ENCODE measurements around the gene ZDHHC11B. TPM values are rescaled to one million over a fixed set of nuclear protein-coding genes. Genes with fewer than 3 reads are reported as not detected.
"Not testable (repeated sequence)": the region's sequence is repeated elsewhere in the genome, so short reads cannot be mapped to it uniquely, and the experiment has no call there.

Gene ZDHHC11B
- total and polyA plus RNA-seq, 2 experiments from 2014 or later, result 4.2 to 4.4 TPM

DNA sequence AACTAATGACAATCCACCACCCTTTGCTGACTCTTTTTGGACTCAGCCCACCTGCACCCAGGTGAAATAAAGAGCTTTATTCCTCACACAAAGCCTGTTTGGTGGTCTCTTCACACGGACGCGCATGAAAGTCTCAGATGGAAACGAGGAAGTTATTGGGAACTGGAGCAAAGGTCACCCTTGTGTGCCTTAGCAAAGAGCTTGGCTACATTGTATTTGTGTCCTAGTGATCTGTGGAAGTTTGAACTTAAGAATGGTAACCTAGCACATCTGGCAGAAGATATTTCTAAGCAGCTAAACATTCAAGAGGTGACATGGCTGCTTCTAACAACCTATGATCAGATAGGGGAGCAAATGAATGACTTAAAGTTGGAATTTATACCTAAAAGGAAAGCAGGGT is 76.2 kb downstream of the ZDHHC11B start:
- not testable (repeated sequence) for H3K4me1 ChIP-seq (ENCODE audit: low read depth); H3K27ac ChIP-seq; H3K9me3 ChIP-seq (ENCODE audit: low read depth); H3K4me3 ChIP-seq; H3K36me3 ChIP-seq; H3K27me3 ChIP-seq; DNase-seq (ENCODE audit: low read depth in 1 of 2, low spot score in 1 of 2)

DNA sequence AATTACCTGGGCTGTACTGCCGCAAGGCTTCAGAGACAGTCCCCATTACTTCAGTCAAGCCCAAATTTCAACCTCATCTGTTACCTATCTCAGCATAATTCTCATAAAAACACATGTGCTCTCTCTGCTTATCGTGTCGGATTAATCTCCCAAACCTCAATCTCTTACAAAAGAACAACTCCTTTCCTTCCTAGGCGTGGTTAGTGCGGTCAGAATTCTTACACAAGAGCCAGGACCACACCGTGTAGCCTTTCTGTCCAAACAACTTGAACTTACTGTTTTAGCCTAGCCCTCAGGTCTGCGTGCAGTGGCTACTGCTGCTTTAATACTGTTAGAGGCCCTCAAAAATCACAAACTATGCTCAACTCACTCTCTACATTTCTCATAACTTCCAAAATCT is 78.4 kb downstream of the ZDHHC11B start:
- not testable (repeated sequence) for H3K9me3 ChIP-seq (ENCODE audit: low read depth); DNase-seq (ENCODE audit: low read depth in 1 of 2, low spot score in 1 of 2); H3K27ac ChIP-seq; H3K4me3 ChIP-seq; H3K4me1 ChIP-seq (ENCODE audit: low read depth); H3K36me3 ChIP-seq
- H3K27me3 ChIP-seq, result peaks cover 12% of the 10 kb centered on the region

DNA sequence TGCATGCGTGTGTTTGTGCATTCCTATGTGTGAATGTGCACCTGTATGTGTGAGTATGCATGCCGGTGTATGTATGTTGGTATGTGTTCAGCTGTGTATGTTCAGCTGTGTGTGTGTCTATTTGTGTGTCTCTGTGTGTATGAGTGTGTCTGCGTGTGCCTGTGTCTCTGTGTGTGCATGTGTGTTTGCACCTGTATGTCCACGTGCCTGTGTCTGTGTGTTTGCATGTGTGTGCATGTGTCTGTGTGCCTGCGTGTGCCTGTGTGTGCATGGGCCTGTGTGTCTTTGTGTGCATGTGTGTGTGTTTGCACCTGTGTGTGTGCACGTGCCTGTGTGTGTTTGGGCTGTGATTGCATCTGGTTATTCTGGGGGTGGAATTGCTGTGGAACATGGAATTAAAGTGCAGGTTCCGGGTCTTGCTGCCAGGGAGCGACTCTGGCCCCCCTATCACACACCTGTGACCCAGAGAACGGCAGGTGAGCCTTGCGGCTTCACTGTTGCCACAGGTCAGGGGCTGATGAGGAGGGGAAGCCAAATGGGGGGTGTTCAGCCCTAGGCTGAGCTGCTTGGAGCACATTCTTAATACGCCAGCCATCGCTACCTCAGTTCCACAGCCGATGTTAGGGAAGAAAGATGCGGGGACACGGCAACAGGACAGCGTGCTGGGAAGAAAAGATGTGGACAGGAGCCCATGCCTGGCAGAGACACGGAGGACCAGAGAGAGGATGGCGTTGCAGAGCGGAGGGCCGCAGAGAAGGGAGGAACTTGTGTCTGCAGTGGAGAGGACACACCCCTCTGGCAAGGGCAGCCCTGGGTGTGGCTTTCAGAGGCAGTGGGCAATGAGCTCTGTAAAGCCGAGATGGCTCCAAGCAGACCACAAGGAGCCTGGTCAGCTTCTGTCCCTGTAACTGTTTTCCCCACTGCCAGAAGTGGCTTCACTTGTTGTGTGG is 87.5 kb downstream of the ZDHHC11B start:
- not testable (repeated sequence) for DNase-seq (ENCODE audit: low read depth in 1 of 2, low spot score in 1 of 2); H3K4me3 ChIP-seq
- H3K27me3 ChIP-seq, result peaks cover 18% of the 10 kb centered on the region

DNA sequence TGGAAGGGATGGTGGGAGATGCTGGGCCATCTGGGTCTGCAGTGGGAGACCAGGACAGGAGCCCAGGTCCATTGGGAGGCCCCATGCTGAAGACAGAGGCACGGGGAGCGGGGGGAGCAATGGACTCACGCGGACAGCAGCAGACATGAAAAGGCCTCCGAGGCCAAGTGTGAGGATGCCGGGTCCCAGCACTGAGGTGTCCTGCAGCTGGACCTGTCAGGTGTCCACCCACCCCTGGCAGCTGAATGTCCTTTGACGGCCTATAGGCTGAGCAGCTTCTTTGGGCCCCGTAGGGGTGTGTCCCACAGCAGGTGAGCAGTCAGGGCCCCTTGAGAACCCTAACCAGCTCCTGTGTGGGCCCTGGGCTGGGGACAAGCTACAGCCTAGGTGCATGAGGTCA is 88.3 kb downstream of the ZDHHC11B start:
- H3K4me3 ChIP-seq; H3K27ac ChIP-seq; H3K9me3 ChIP-seq (ENCODE audit: low read depth); H3K4me1 ChIP-seq (ENCODE audit: low read depth); DNase-seq (ENCODE audit: low read depth in 1 of 2, low spot score in 1 of 2); H3K36me3 ChIP-seq: not testable (repeated sequence)
- peaks cover 17% of the 10 kb centered on the region for H3K27me3 ChIP-seq

More for the DNA sequence above, 87.5 kb downstream of the ZDHHC11B start:
- H3K36me3 ChIP-seq; H3K4me1 ChIP-seq (ENCODE audit: low read depth); H3K27ac ChIP-seq; H3K9me3 ChIP-seq (ENCODE audit: low read depth): not testable (repeated sequence)

DNA sequence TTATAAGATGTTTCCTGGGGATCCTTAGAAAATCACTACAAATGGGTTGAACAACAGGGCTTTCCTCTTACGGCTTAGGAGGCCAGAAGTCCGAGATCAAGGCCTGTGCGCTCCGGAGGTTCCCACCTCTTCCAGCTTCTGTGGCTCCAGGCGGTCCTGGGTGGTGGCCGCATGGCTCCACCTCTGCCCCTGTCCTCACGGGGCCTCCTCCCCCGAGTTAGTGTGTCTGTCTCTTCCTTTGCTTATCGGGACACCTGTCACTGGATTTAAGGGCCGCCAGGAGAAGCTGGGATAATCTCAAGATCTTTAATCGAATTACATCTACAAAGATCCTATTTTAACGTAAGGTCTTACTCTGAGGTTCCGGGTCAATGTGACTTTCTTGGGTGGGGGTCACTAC is 89.1 kb downstream of the ZDHHC11B start:
- not testable (repeated sequence) for H3K36me3 ChIP-seq; H3K27ac ChIP-seq; H3K4me3 ChIP-seq; H3K9me3 ChIP-seq (ENCODE audit: low read depth); DNase-seq (ENCODE audit: low read depth in 1 of 2, low spot score in 1 of 2); H3K4me1 ChIP-seq (ENCODE audit: low read depth)
- peaks cover 11% of the 10 kb centered on the region for H3K27me3 ChIP-seq

DNA sequence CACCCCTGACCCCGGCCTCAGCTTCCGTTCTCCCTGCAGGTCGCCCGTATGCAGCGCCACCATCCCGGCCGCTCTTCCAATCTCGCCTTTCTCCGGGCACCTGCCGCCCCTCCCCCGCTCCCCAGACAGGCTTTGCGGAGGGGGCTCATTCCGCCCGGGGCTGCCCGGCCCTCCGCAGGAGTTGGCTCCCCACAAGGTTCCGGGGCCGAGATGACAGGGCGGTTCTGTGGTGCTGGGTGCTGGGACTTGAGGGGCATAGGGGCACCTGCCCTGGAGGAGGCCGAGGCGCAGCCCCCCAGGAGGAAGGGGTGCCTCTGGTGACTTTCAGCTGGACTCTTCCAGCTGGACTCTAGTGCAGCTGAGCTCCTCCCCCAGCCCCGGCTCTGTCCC is 90.5 kb downstream of the ZDHHC11B start:
- not testable (repeated sequence) for DNase-seq (ENCODE audit: low read depth in 1 of 2, low spot score in 1 of 2); H3K36me3 ChIP-seq; H3K27ac ChIP-seq; H3K27me3 ChIP-seq; H3K4me1 ChIP-seq (ENCODE audit: low read depth); H3K9me3 ChIP-seq (ENCODE audit: low read depth)
- peak overlapping the region; percentile 96 for H3K4me3 ChIP-seq

DNA sequence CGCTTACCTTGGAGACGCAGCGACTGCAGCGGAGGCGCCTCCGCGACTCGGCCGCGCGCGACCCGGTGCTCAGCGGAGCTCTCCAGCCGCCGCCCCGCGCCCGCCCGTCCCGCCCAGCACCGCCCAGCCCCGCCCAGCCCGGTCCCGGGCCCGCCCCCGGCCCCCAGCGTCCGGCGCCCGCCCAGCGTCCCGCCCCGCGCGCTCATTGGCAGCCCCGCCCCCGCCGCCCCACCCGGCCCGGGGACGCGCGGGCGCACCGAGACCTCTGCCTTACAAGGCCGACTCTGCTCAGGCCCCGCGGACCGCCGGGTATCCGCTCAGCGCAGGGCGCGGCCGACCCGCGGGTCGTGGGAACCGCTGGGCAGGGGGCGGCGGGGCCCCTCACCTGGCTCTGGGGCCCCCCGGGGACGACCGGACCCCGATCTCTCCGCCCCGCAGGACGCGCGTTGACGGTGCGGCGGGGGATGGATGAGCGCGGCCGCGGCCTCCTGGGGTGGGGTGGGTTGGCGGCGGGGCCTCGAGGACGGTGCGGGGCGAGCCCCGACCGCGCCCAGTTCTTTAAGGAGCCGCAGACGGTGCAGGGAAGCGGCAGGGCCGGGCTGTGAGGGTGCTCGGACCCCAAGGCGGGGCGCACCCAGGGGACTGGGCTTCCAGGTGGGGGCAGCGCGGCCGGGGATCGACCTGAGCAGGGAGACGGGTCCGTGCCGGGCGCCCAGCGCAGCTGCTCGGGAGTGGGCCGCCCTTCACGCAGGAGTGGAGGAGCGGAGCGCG is 91.1 kb downstream of the ZDHHC11B start, which contains the start of gene TPPP:
Gene TPPP, minus strand, starts transcription at position 82 of the 771 bp plus-strand sequence. CDS start 15,292 bp downstream, outside the sequence.
- not testable (repeated sequence) for H3K4me1 ChIP-seq (ENCODE audit: low read depth); H3K27me3 ChIP-seq; H3K9me3 ChIP-seq (ENCODE audit: low read depth); H3K36me3 ChIP-seq
- Histone ChIP-seq H3K27ac (peak within 1 kb of the TSS; percentile 62), H3K4me3 (peak within 1 kb of the TSS; percentile 96)
- peak; percentile 74 to 91 for DNase-seq (ENCODE audit: low read depth in 1 of 2, low spot score in 1 of 2)

DNA sequence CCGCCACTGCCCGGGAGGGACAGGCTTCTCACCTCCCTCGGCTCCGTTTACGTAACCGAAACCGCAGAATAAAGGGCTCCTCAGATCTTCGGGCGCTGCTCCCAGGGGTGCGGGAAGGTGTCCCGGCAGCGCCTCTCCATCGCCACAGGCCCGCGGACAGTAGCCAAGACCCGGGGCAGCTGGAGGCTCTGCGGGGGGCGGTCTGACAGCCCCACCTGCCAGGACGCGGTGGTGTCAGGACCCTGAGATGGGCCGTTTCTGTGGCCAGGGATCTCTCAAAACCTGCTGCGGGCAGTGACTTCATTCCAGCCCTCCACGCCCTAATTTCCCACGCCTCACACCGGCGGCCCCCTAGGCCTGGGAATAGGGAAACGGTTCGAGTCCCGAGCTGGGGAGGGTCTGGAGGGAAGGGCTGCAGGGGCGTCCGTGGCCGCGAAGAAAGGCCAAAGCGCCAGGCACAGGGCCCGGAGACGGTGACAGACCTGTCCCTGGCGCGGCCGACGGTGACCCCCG is 91.9 kb downstream of the ZDHHC11B start:
- not testable (repeated sequence) for H3K36me3 ChIP-seq; DNase-seq (ENCODE audit: low read depth in 1 of 2, low spot score in 1 of 2); H3K27ac ChIP-seq; H3K27me3 ChIP-seq; H3K9me3 ChIP-seq (ENCODE audit: low read depth); H3K4me1 ChIP-seq (ENCODE audit: low read depth)
- H3K4me3 ChIP-seq, result peak overlapping the region; percentile 57

DNA sequence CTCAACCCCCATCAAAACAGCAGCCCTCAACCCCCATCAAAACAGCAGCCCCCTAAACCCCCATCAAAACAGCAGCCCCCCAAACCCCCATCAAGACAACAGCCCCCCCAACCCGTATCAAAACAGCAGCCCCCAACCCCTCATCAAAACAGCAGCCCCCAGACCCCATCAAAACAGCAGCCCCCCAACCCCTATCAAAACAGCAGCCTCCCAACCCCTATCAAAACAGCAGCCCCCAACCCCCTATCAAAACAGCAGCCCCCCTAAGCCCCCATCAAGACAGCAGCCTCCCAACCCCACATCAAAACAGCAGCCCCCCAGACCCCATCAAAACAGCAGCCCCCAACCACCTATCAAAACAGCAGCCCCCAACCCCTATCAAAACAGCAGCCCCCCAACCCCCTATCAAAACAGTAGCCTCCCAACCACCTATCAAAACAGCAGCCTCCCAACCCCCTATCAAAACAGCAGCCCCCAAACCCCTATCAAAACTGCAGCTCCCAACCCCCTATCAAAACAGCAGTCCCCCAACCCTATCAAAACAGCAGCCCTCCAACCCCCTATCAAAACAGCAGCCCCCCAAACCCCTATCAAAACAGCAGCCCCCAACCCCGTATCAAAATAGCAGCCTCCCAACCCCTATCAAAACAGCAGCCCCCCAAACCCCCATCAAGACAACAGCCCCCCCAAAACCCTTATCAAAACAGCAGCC is 92.6 kb downstream of the ZDHHC11B start:
- no peaks in the 10 kb centered on the region for H3K9me3 ChIP-seq (ENCODE audit: low read depth)
- H3K4me3 ChIP-seq, result no peak overlapping the region

DNA sequence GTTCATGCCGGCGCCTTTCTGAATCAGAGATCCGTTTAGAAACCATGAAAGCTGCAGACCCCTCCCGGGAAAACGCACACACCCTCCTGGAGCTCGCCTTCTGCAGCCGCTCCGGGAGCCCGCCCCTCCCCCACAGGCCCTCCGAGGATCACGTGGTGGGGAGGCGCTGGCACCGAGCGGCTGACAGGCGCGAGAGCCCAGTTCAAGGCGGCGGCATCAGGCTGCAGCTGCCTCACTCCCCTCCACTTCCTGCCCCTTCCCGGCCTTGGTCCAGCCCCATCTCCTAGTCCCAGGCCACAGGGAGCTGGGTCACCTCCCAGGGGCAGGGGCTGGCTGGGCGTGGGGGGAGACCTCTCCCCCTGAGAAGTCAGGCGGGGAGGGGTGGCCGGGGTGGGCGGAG is 93.5 kb downstream of the ZDHHC11B start:
- not testable (repeated sequence) for H3K9me3 ChIP-seq (ENCODE audit: low read depth); H3K4me3 ChIP-seq; H3K36me3 ChIP-seq; H3K4me1 ChIP-seq (ENCODE audit: low read depth); H3K27me3 ChIP-seq; H3K27ac ChIP-seq; DNase-seq (ENCODE audit: low read depth in 1 of 2, low spot score in 1 of 2)

More for the DNA sequence above, 92.6 kb downstream of the ZDHHC11B start:
- TF ChIP-seq, protein P1, sequence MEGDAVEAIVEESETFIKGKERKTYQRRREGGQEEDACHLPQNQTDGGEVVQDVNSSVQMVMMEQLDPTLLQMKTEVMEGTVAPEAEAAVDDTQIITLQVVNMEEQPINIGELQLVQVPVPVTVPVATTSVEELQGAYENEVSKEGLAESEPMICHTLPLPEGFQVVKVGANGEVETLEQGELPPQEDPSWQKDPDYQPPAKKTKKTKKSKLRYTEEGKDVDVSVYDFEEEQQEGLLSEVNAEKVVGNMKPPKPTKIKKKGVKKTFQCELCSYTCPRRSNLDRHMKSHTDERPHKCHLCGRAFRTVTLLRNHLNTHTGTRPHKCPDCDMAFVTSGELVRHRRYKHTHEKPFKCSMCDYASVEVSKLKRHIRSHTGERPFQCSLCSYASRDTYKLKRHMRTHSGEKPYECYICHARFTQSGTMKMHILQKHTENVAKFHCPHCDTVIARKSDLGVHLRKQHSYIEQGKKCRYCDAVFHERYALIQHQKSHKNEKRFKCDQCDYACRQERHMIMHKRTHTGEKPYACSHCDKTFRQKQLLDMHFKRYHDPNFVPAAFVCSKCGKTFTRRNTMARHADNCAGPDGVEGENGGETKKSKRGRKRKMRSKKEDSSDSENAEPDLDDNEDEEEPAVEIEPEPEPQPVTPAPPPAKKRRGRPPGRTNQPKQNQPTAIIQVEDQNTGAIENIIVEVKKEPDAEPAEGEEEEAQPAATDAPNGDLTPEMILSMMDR (IDR thresholded peaks at IDR 0.05; ENCODE audit: low read depth, low read length), result no peak
- peaks cover 5% of the 10 kb centered on the region for H3K27me3 ChIP-seq
- H3K4me1 ChIP-seq (ENCODE audit: low read depth), result no peaks in the 10 kb centered on the region
- H3K36me3 ChIP-seq, result no peaks in the 10 kb centered on the region
- H3K27ac ChIP-seq, result no peak overlapping the region
- DNase-seq (ENCODE audit: low read depth in 1 of 2, low spot score in 1 of 2), result no peak

DNA sequence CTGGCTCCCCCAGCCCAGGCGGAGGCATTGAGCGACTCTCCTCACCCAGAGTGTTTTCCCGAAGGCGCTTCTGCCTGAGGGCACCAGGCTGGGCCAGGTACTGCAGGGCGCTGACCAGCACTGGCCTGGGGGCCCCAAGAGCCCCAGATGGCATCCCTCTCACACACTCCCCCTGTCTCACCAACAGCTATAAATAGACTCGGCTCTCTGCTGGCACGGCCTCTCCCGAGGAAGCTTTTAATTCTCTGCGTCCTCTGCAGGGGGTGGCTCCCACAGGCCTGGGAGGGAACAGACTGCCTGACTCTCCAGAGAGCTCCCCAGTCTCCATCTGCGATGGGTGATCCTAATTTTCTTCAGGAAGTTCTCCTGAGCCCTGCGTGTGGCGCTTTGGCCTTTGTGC is 94.2 kb downstream of the ZDHHC11B start:
- not testable (repeated sequence) for H3K4me3 ChIP-seq; H3K27me3 ChIP-seq; H3K4me1 ChIP-seq (ENCODE audit: low read depth); H3K9me3 ChIP-seq (ENCODE audit: low read depth); DNase-seq (ENCODE audit: low read depth in 1 of 2, low spot score in 1 of 2); H3K36me3 ChIP-seq; H3K27ac ChIP-seq

DNA sequence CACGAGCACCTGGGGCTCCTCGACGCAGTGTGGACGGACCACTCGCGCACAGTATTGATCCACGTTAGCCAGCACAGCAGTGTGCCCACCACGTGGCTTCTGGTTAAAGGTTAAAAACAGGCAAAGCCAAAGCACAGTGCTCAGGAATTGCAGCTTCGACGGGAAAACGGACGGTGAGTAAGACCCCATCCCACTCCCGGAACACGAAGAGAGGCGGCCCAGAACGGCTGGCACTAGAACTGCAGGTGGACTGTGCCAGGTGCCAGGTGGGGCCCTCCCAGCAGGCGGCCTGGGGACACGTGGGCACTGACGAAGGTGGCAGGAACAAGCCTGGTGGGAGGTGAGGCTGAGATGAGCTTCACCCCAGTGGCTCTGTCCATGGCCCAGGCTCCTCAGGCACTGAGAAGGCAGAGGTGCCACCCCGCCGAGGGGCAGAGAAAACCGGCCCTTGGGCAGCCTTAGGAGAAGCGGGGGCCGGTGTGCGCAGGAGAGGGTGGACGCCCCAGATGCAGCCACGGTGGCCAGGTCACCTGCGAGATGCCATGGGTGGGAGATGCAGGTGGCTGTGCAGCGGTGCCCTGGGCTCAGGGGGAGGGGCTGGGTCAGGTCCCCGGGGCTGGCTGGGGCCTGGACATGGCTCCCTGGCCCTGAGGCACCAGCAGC is 96.0 kb downstream of the ZDHHC11B start:
- not testable (repeated sequence) for H3K4me3 ChIP-seq; DNase-seq (ENCODE audit: low read depth in 1 of 2, low spot score in 1 of 2)

More for the DNA sequence above, 96.0 kb downstream of the ZDHHC11B start:
- H3K27ac ChIP-seq; H3K9me3 ChIP-seq (ENCODE audit: low read depth); H3K4me1 ChIP-seq (ENCODE audit: low read depth); H3K27me3 ChIP-seq; H3K36me3 ChIP-seq: not testable (repeated sequence)
